Duodenal mucosa (tissue), 2 donors: ENCODE data around the gene DCTN5.

Experiments used
- H3K27ac ChIP-seq: one replicate; pipeline ENCODE4 v1.7.0; 2013; ENCODE audit warnings: low read depth, low read length
- H3K27me3 ChIP-seq, 2 donors: one replicate each; pipeline ENCODE4 v1.7.0; 2013; ENCODE audit warnings: low read length in 2 of 2, control low read depth in 1 of 2; ENCODE audit not compliant: insufficient read depth in 2 of 2, control insufficient read depth in 1 of 2
- H3K36me3 ChIP-seq, 2 donors: one replicate each; pipeline ENCODE4 v1.7.0; 2013; ENCODE audit warnings: low read length in 2 of 2, control low read depth in 1 of 2; ENCODE audit not compliant: insufficient read depth in 2 of 2, control insufficient read depth in 1 of 2
- H3K4me1 ChIP-seq, 2 donors: one replicate each; pipeline ENCODE4 v1.7.0; 2013; ENCODE audit warnings: low read length in 2 of 2, control low read depth in 1 of 2; ENCODE audit not compliant: insufficient read depth in 2 of 2, control insufficient read depth in 1 of 2
- H3K4me3 ChIP-seq, 2 donors: one replicate each; pipeline ENCODE4 v1.7.0; 2013; ENCODE audit warnings: low read length in 2 of 2, low read depth in 1 of 2
- H3K9ac ChIP-seq, 2 donors: one replicate each; pipeline ENCODE4 v1.7.0; 2013; ENCODE audit warnings: low read length in 2 of 2, low read depth in 1 of 2
- H3K9me3 ChIP-seq, 2 donors: one replicate each; pipeline ENCODE4 v1.7.0; 2013; ENCODE audit warnings: low read length in 2 of 2, control low read depth in 1 of 2; ENCODE audit not compliant: control insufficient read depth in 1 of 2

The DCTN5 gene

GRCh38 chr16:23724096-23724784, 83.0 kb downstream of the DCTN5 start:
- no peaks in the 10 kb centered on the region for H3K9me3 ChIP-seq
- no peak overlapping the region for H3K4me3 ChIP-seq
- H3K27ac ChIP-seq = no peak overlapping the region
- H3K9ac ChIP-seq = no peak overlapping the region
- no peaks in the 10 kb centered on the region for H3K27me3 ChIP-seq
- no peaks in the 10 kb centered on the region for H3K36me3 ChIP-seq
- no peaks in the 10 kb centered on the region for H3K4me1 ChIP-seq

DNA sequence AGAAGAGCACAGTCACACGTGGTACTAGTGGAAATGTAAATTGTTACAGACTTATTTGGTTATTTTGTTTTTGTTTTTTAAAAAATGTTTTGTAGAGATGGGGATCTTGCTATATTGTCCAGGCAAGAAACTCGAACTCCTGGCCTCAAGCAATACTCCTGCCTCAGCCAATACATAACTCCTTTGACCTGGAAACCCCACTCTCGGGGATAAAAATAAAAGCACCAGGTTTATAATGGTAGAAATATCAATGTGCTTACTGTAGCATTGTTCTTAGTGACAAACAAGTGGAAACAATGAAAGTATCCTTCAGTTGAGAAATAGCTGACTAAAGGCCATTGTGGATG, 83.5 kb downstream of the DCTN5 start:
- peaks cover 4 to 5% of the 10 kb centered on the region in 2 donors for H3K4me1 ChIP-seq
- no peaks in the 10 kb centered on the region for H3K36me3 ChIP-seq
- H3K9me3 ChIP-seq = no peaks in the 10 kb centered on the region
- H3K27ac ChIP-seq = no peak overlapping the region
- H3K27me3 ChIP-seq = no peaks in the 10 kb centered on the region
- no peak overlapping the region for H3K4me3 ChIP-seq
- H3K9ac ChIP-seq = no peak overlapping the region

GRCh38 chr16:23726710-23727109, 85.4 kb downstream of the DCTN5 start:
- H3K4me3 ChIP-seq = no peak overlapping the region
- H3K4me1 ChIP-seq = peaks cover 5 to 6% of the 10 kb centered on the region in 2 donors
- no peaks in the 10 kb centered on the region for H3K36me3 ChIP-seq

More at GRCh38 chr16:23726710-23727109, 85.4 kb downstream of the DCTN5 start:
- Histone ChIP-seq H3K9me3 (no peaks in the 10 kb centered on the region), H3K27me3 (no peaks in the 10 kb centered on the region), H3K9ac (no peak overlapping the region), H3K27ac (no peak overlapping the region)
